ENCODE measurements around the gene YIF1B. TPM values are rescaled to one million over a fixed set of nuclear protein-coding genes. Genes with fewer than 3 reads are reported as not detected.
"Not testable (repeated sequence)": the region's sequence is repeated elsewhere in the genome, so short reads cannot be mapped to it uniquely, and the experiment has no call there.

Gene YIF1B
- total and polyA plus RNA-seq, 2 donors from 2014 or later = 30.3 to 62.7 TPM

DNA sequence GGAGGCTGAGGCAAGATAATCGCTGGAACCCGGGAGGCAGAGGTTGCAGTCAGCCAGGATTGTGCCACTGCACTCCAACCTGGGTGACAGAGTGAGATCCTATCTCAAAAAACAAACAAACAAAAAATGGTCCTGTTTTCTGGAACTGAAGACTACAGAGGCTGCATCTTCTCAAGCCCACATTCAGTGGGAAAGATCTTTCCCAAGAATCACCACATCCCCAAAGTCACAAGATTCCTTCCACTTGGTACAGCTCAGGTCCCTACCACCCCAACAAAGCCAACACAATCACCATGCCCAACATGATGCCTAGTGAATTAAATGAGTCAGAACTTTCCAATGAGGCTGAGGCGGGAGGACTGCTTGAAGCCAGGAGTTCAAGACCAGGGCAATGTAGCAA lies 35.1 kb upstream of the YIF1B start:
- Histone ChIP-seq H3K4me3 (ENCODE audit: low read length in 3 of 3) (no peak overlapping the region), H3K9me3 (ENCODE audit: control insufficient read depth in 2 of 3, insufficient read depth in 1 of 3, low read length in 3 of 3) (no peaks in the 10 kb centered on the region), H3K36me3 (ENCODE audit: control insufficient read depth in 2 of 3, insufficient read depth in 3 of 3, low read length in 3 of 3) (no peaks in the 10 kb centered on the region), H3K4me1 (ENCODE audit: control insufficient read depth in 2 of 3, insufficient read depth in 2 of 3, low read depth in 1 of 3, low read length in 3 of 3) (no peaks in the 10 kb centered on the region), H3K9ac (ENCODE audit: low read length in 3 of 3) (no peak overlapping the region), H3K27ac (ENCODE audit: low read depth in 2 of 2, low read length in 2 of 2) (no peak overlapping the region), H3K27me3 (ENCODE audit: control insufficient read depth, insufficient read depth, low read length) (no peaks in the 10 kb centered on the region)
- DNase-seq = no peak
- TF ChIP-seq, protein P1, sequence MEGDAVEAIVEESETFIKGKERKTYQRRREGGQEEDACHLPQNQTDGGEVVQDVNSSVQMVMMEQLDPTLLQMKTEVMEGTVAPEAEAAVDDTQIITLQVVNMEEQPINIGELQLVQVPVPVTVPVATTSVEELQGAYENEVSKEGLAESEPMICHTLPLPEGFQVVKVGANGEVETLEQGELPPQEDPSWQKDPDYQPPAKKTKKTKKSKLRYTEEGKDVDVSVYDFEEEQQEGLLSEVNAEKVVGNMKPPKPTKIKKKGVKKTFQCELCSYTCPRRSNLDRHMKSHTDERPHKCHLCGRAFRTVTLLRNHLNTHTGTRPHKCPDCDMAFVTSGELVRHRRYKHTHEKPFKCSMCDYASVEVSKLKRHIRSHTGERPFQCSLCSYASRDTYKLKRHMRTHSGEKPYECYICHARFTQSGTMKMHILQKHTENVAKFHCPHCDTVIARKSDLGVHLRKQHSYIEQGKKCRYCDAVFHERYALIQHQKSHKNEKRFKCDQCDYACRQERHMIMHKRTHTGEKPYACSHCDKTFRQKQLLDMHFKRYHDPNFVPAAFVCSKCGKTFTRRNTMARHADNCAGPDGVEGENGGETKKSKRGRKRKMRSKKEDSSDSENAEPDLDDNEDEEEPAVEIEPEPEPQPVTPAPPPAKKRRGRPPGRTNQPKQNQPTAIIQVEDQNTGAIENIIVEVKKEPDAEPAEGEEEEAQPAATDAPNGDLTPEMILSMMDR (IDR thresholded peaks at IDR 0.05; ENCODE audit: borderline replicate concordance, extremely low read depth, insufficient read depth) = no peak
- no peak for FAIRE-seq
- intact Hi-C loops (cut with DNase I) = no loop called here

DNA sequence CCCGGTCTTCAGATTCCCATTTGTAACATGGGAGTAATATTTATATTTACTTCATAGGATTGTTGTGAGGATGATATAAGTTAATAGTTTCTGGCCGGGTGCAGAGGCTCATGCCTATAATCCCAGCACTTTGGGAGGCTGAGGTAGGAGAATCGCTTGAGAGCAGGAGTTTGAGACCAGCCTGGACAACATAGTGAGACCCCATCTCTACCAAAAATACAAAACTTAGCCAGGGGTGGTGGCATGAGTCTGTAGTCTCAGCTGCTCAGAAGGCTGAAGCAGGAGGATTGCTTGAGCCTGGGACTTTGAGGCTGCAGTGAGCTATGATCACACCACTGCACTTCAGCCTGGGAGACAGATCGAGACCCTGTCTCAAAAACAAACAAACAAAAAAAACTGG lies 31.1 kb upstream of the YIF1B start:
- FAIRE-seq (no peak), DNase-seq (no peak)
- H3K36me3 ChIP-seq (ENCODE audit: control insufficient read depth in 2 of 3, insufficient read depth in 3 of 3, low read length in 3 of 3) = no peaks in the 10 kb centered on the region
- H3K27me3 ChIP-seq (ENCODE audit: control insufficient read depth, insufficient read depth, low read length) = no peaks in the 10 kb centered on the region
- intact Hi-C loops (cut with DNase I) = no loop called here
- no peaks in the 10 kb centered on the region for H3K4me1 ChIP-seq (ENCODE audit: control insufficient read depth in 2 of 3, insufficient read depth in 2 of 3, low read depth in 1 of 3, low read length in 3 of 3)
- TF ChIP-seq, protein P1 (IDR thresholded peaks at IDR 0.05; ENCODE audit: borderline replicate concordance, extremely low read depth, insufficient read depth) = no peak
- H3K27ac ChIP-seq (ENCODE audit: low read depth in 2 of 2, low read length in 2 of 2) = no peak overlapping the region
- no peaks in the 10 kb centered on the region for H3K9me3 ChIP-seq (ENCODE audit: control insufficient read depth in 2 of 3, insufficient read depth in 1 of 3, low read length in 3 of 3)
- no peak overlapping the region for H3K9ac ChIP-seq (ENCODE audit: low read length in 3 of 3)
- no peak overlapping the region for H3K4me3 ChIP-seq (ENCODE audit: low read length in 3 of 3)

DNA sequence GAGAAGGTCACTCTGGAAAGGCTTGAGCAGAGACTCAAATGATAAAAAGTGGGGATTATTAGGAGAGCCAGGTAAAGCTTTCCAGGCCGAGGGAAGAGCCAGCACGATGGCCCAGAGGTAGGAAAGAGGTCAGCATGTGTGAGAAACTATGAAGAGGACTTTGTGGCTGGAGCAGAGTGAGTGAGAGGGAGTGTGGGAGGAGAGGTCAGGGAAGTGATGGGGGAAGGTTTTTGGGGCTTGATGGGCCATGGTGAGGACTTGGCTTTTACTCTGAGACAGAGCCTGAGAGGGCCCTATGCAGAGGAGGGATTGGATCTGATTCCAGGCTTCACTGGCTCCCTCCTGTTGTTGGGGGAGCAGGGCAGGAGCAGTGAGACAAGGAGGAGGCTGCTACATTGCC lies 25.2 kb upstream of the YIF1B start:
- Histone ChIP-seq H3K27me3 (ENCODE audit: control insufficient read depth, insufficient read depth, low read length) (no peaks in the 10 kb centered on the region), H3K9ac (ENCODE audit: low read length in 3 of 3) (no peak overlapping the region), H3K4me3 (ENCODE audit: low read length in 3 of 3) (no peak overlapping the region), H3K9me3 (ENCODE audit: control insufficient read depth in 2 of 3, insufficient read depth in 1 of 3, low read length in 3 of 3) (no peaks in the 10 kb centered on the region), H3K4me1 (ENCODE audit: control insufficient read depth in 2 of 3, insufficient read depth in 2 of 3, low read depth in 1 of 3, low read length in 3 of 3) (peaks cover 0 to 5% (median 0%) of the 10 kb centered on the region in 3 donors), H3K27ac (ENCODE audit: low read depth in 2 of 2, low read length in 2 of 2) (no peak overlapping the region), H3K36me3 (ENCODE audit: control insufficient read depth in 2 of 3, insufficient read depth in 3 of 3, low read length in 3 of 3) (no peaks in the 10 kb centered on the region)
- FAIRE-seq (no peak), DNase-seq (no peak)
- intact Hi-C loops (cut with DNase I) = no loop called here
- TF ChIP-seq, protein P1 (IDR thresholded peaks at IDR 0.05; ENCODE audit: borderline replicate concordance, extremely low read depth, insufficient read depth) = no peak

DNA sequence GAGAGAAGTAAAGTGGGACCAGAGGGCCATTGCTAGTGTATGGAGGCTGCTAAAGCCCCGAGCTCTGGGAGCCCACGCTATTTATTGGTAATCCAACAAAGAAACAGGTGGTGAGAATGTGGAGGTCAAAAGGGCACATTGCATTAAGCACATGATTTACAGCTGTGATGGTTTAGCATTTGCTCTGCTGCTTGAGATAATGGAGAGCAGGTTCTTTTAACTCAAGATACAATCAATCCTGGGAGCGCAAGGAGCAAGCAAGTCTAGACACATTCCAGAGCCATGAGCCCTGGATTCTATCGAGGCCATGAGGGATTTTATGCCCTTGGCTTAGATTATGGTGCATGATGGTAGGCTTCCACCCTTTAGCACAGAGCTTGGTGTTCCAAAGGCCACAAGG lies 23.3 kb upstream of the YIF1B start:
- H3K36me3 ChIP-seq (ENCODE audit: control insufficient read depth in 2 of 3, insufficient read depth in 3 of 3, low read length in 3 of 3); H3K9me3 ChIP-seq (ENCODE audit: control insufficient read depth in 2 of 3, insufficient read depth in 1 of 3, low read length in 3 of 3); H3K27ac ChIP-seq (ENCODE audit: low read depth in 2 of 2, low read length in 2 of 2); DNase-seq; H3K4me3 ChIP-seq (ENCODE audit: low read length in 3 of 3); H3K9ac ChIP-seq (ENCODE audit: low read length in 3 of 3); intact Hi-C loops (cut with DNase I); FAIRE-seq; H3K27me3 ChIP-seq (ENCODE audit: control insufficient read depth, insufficient read depth, low read length); H3K4me1 ChIP-seq (ENCODE audit: control insufficient read depth in 2 of 3, insufficient read depth in 2 of 3, low read depth in 1 of 3, low read length in 3 of 3): not testable (repeated sequence)

Measured in kidney (tissue), 14 donors.